ENCODE data around the gene USH2A.

USH2A gene

GRCh38 chr1:215794156-215794555 lies 629.1 kb downstream of the USH2A start:
- DNase-seq (ENCODE audit: low read depth, low spot score) = no peak

- peak; percentile 24 for DNase-seq (ENCODE audit: low read depth, low spot score)
Measured at GRCh38 chr1:215793180-215793579, 630.1 kb downstream of the USH2A start.

GRCh38 chr1:215792446-215792845 lies 630.8 kb downstream of the USH2A start:
- no peak for DNase-seq (ENCODE audit: low read depth, low spot score)

- DNase-seq (ENCODE audit: low read depth, low spot score) = no peak
Measured at GRCh38 chr1:215789981-215790380, 633.3 kb downstream of the USH2A start.

- DNase-seq (ENCODE audit: low read depth, low spot score) = no peak
Measured at GRCh38 chr1:215786997-215787396, 636.3 kb downstream of the USH2A start.

GRCh38 chr1:215780641-215781040 lies 642.6 kb downstream of the USH2A start:
- no peak for DNase-seq (ENCODE audit: low read depth, low spot score)

GRCh38 chr1:215780139-215780538 lies 643.1 kb downstream of the USH2A start:
- no peak for DNase-seq (ENCODE audit: low read depth, low spot score)

GRCh38 chr1:215779729-215780128 lies 643.5 kb downstream of the USH2A start:
- DNase-seq (ENCODE audit: low read depth, low spot score) = no peak

GRCh38 chr1:215777370-215777925 lies 645.8 kb downstream of the USH2A start:
- DNase-seq (ENCODE audit: low read depth, low spot score) = peak; percentile 8

- no peak for DNase-seq (ENCODE audit: low read depth, low spot score)
Measured at GRCh38 chr1:215776336-215776735, 646.9 kb downstream of the USH2A start.

GRCh38 chr1:215772151-215772550 lies 651.1 kb downstream of the USH2A start:
- no peak for DNase-seq (ENCODE audit: low read depth, low spot score)

GRCh38 chr1:215768303-215768702 lies 654.9 kb downstream of the USH2A start:
- no peak for DNase-seq (ENCODE audit: low read depth, low spot score)

GRCh38 chr1:215767761-215768160 lies 655.5 kb downstream of the USH2A start:
- DNase-seq (ENCODE audit: low read depth, low spot score) = no peak

GRCh38 chr1:215766521-215766920 lies 656.7 kb downstream of the USH2A start:
- no peak for DNase-seq (ENCODE audit: low read depth, low spot score)

- no peak for DNase-seq (ENCODE audit: low read depth, low spot score)
Measured at GRCh38 chr1:215765833-215766232, 657.4 kb downstream of the USH2A start.

- no peak for DNase-seq (ENCODE audit: low read depth, low spot score)
Measured at GRCh38 chr1:215761446-215761845, 661.8 kb downstream of the USH2A start.

GRCh38 chr1:215754112-215754511 lies 669.1 kb downstream of the USH2A start:
- no peak for DNase-seq (ENCODE audit: low read depth, low spot score)

- peak; percentile 68 for DNase-seq (ENCODE audit: low read depth, low spot score)
Measured at GRCh38 chr1:215749414-215749813, 673.8 kb downstream of the USH2A start.

- peak; percentile 2 for DNase-seq (ENCODE audit: low read depth, low spot score)
Measured at GRCh38 chr1:215748431-215748830, 674.8 kb downstream of the USH2A start.

GRCh38 chr1:215744419-215744818 lies 678.8 kb downstream of the USH2A start:
- DNase-seq (ENCODE audit: low read depth, low spot score) = peak; percentile 10

- DNase-seq (ENCODE audit: low read depth, low spot score) = no peak
Measured at GRCh38 chr1:215739025-215739424, 684.2 kb downstream of the USH2A start.

GRCh38 chr1:215731699-215732098 lies 691.5 kb downstream of the USH2A start:
- no peak for DNase-seq (ENCODE audit: low read depth, low spot score)

GRCh38 chr1:215730600-215730999 lies 692.6 kb downstream of the USH2A start:
- no peak for DNase-seq (ENCODE audit: low read depth, low spot score)

- no peak for DNase-seq (ENCODE audit: low read depth, low spot score)
Measured at GRCh38 chr1:215728169-215728568, 695.1 kb downstream of the USH2A start.

All from astrocyte of the hippocampus (primary cell).